ENCODE results near the gene DBN1. TPM values are rescaled to one million over a fixed set of nuclear protein-coding genes. Genes with fewer than 3 reads are reported as not detected.

The DBN1 gene
- total and polyA plus RNA-seq, 9 of the 15 experiments (the other 6 are each of a cell fraction or from before 2014, with no cell fraction given): 0.25 to 87.2 (median 27.9) TPM

DNA sequence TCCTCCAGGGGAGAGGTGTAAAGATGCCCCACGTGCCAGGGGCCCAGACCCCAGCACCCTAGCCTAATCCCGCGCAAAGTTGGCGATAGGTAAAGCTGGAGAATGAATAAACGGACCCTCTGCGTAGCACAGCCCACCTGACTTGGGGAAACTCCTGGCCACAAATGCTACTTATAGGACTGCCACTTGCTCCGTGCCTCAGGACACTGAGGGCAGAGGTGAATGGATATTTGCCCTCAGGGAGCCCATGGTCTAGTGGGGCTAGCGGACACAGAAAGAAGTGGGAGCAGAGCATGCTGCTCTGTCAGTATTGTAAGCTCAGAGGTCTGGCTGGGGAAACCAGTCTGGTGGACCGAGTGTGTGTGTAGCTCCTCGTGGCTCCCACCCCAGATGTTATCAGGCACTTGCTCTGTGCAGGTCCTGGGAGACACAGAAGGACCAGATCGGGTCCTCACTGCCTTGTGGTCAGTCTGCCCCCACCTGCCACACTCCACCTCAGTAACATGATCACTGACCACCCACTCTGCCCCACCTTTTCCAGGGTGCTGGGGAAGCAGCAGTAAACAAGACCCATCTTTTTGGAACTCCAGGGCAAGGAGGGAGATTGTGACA, 46.1 kb downstream of the DBN1 start (continued):
- TF ChIP-seq, protein P1, sequence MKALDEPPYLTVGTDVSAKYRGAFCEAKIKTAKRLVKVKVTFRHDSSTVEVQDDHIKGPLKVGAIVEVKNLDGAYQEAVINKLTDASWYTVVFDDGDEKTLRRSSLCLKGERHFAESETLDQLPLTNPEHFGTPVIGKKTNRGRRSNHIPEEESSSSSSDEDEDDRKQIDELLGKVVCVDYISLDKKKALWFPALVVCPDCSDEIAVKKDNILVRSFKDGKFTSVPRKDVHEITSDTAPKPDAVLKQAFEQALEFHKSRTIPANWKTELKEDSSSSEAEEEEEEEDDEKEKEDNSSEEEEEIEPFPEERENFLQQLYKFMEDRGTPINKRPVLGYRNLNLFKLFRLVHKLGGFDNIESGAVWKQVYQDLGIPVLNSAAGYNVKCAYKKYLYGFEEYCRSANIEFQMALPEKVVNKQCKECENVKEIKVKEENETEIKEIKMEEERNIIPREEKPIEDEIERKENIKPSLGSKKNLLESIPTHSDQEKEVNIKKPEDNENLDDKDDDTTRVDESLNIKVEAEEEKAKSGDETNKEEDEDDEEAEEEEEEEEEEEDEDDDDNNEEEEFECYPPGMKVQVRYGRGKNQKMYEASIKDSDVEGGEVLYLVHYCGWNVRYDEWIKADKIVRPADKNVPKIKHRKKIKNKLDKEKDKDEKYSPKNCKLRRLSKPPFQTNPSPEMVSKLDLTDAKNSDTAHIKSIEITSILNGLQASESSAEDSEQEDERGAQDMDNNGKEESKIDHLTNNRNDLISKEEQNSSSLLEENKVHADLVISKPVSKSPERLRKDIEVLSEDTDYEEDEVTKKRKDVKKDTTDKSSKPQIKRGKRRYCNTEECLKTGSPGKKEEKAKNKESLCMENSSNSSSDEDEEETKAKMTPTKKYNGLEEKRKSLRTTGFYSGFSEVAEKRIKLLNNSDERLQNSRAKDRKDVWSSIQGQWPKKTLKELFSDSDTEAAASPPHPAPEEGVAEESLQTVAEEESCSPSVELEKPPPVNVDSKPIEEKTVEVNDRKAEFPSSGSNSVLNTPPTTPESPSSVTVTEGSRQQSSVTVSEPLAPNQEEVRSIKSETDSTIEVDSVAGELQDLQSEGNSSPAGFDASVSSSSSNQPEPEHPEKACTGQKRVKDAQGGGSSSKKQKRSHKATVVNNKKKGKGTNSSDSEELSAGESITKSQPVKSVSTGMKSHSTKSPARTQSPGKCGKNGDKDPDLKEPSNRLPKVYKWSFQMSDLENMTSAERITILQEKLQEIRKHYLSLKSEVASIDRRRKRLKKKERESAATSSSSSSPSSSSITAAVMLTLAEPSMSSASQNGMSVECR (CRISPR knock-in tag; IDR thresholded peaks at IDR 0.05): peak; percentile 65; the same call in 1 of the 2 replicates

DNA sequence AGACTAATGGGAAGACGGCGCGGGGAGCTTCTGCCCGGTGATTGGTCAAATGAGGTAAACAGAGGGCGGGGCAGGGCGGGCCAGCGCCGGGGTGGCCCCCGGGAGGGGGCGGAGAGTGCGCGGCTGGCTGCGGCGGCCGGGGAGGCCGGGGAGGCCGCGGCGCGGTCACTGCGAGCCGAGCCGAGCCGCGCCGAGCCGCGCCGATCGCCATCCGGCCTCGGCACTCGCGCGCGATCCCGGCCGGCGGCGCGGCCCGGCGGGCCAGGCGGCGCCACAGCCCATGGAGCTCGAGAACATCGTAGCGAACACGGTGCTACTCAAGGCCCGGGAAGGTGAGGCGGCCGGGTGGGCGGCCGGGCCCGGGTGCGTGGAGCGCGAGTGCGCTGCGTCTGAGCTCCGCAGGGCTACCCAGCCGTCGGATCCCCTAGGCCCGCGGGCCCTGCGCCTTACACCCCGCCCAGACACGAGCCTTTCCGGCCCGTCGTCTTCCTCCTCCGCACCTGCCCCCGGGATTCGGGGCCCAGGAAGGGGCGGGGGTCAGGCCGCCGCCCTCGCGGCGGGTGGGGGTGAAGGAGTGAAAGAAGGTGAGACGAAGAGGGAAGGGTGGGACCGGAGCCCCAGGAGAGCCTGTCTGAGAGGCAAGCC, 46.7 kb downstream of the DBN1 start, which contains the start of gene GRK6:
TSS of gene GRK6 (plus strand) at position 111 of the 645 bp plus-strand sequence. CDS start at position 281, 170 bp downstream.
- in situ Hi-C loops (cut with MboI) (no loop called here), intact Hi-C loops (cut with micrococcal nuclease) (loop anchor here (2.0 kb wide), 1 partner anchor 28 kb away; no protein-coding TSS in a partner anchor)
- Histone ChIP-seq H3K36me3 (ENCODE audit: control insufficient read depth, insufficient read depth, low read length) (peaks cover 44% of the 10 kb centered on the region; the same call in 2 of the 3 replicates), H3K27ac (ENCODE audit: extremely low read depth, low read depth, low read length) (peak within 1 kb of the TSS; percentile 98), H2AFZ (ENCODE audit: low read depth, low read length) (peak within 1 kb of the TSS; percentile 95), H4K20me1 (replicated peaks; ENCODE audit: control insufficient read depth, insufficient read depth, low read length) (peaks cover 22% of the 10 kb centered on the region; the same call in 1 of the 2 replicates), H3K9me1 (ENCODE audit: control insufficient read depth, insufficient read depth, low read length) (no peaks in the 10 kb centered on the region), H3K79me2 (ENCODE audit: control insufficient read depth, insufficient read depth, low read length) (peaks cover 50% of the 10 kb centered on the region), H3K4me1 (replicated peaks in 1 of 2; ENCODE audit: control insufficient read depth in 2 of 2, insufficient read depth in 2 of 2, low read length in 2 of 2) (peaks cover 30 to 60% of the 10 kb centered on the region in 2 experiments), H3K9ac (ENCODE audit: insufficient read depth in 1 of 2, low read depth in 2 of 2, low read length in 2 of 2) (peak within 1 kb of the TSS; percentile 96 to 97), H3K4me2 (ENCODE audit: insufficient read depth, low read length) (peak within 1 kb of the TSS; percentile 98), H3K27me3 (ENCODE audit: control insufficient read depth in 2 of 2, insufficient read depth in 2 of 2, low read length in 2 of 2) (no peaks in the 10 kb centered on the region), H3K4me3 (peak within 1 kb of the TSS; percentile 91), H3K9me3 (replicated peaks; ENCODE audit: control insufficient read depth, insufficient read depth, low read depth, low read length) (no peaks in the 10 kb centered on the region)
- CTCF ChIA-PET (ENCODE audit: low intra/inter-chr PET ratio): no interaction called here
- ATAC-seq: peak; percentile 19
- DNase-seq (ENCODE audit: extremely low read depth in 1 of 4, low spot score in 3 of 4): peak; percentile 72 to 96 (median 86)
- 0% methylated on average over 30 of the region's 82 CpGs for WGBS (ENCODE audit: insufficient coverage, low coverage, missing lambda C conversion rate)
- POLR2A ChIA-PET: interaction anchor here (0.5 to 10.8 kb wide), 24 partner anchors 9 to 878 kb away, joined by 3 to 210 read pairs (median 4); partner anchors contain the start of genes F12 and PRR7
- no peak for FAIRE-seq
- BruUV-seq (replicated peaks): no TSS peak
- TF ChIP-seq ZNF75A (CRISPR knock-in tag; IDR thresholded peaks at IDR 0.05): no peak
- TF ChIP-seq MTA1 (IDR thresholded peaks at IDR 0.05; ENCODE audit: borderline replicate concordance): no peak
- TF ChIP-seq, protein P2, sequence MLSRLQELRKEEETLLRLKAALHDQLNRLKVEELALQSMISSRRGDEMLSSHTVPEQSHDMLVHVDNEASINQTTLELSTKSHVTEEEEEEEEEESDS (CRISPR knock-in tag; IDR thresholded peaks at IDR 0.05): no peak
- TF ChIP-seq, protein P3, sequence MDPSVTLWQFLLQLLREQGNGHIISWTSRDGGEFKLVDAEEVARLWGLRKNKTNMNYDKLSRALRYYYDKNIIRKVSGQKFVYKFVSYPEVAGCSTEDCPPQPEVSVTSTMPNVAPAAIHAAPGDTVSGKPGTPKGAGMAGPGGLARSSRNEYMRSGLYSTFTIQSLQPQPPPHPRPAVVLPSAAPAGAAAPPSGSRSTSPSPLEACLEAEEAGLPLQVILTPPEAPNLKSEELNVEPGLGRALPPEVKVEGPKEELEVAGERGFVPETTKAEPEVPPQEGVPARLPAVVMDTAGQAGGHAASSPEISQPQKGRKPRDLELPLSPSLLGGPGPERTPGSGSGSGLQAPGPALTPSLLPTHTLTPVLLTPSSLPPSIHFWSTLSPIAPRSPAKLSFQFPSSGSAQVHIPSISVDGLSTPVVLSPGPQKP (CRISPR knock-in tag; IDR thresholded peaks at IDR 0.05): no peak
- no peak for TF ChIP-seq HDAC8 (tag; IDR thresholded peaks at IDR 0.05)
- TF ChIP-seq, protein P4, sequence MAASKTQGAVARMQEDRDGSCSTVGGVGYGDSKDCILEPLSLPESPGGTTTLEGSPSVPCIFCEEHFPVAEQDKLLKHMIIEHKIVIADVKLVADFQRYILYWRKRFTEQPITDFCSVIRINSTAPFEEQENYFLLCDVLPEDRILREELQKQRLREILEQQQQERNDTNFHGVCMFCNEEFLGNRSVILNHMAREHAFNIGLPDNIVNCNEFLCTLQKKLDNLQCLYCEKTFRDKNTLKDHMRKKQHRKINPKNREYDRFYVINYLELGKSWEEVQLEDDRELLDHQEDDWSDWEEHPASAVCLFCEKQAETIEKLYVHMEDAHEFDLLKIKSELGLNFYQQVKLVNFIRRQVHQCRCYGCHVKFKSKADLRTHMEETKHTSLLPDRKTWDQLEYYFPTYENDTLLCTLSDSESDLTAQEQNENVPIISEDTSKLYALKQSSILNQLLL (CRISPR knock-in tag; IDR thresholded peaks at IDR 0.05; ENCODE audit: borderline replicate concordance): no peak
- peak; percentile 26; the same call in 1 of the 2 replicates for TF ChIP-seq CREM (IDR thresholded peaks at IDR 0.05; ENCODE audit: low read depth)
- TF ChIP-seq ZNF23 (CRISPR knock-in tag; IDR thresholded peaks at IDR 0.05): no peak
- TF ChIP-seq ZNF436 (CRISPR knock-in tag; IDR thresholded peaks at IDR 0.05): no peak
- TF ChIP-seq CEBPG (CRISPR knock-in tag; IDR thresholded peaks at IDR 0.05): no peak
- TF ChIP-seq CEBPG (tag; conservative IDR thresholded peaks at IDR 0.05 in 1 of 2, IDR thresholded peaks at IDR 0.05 in 1 of 2): no peak

All from K562 (cell line).